Prostate gland (tissue), 2 donors: Measurements from ENCODE around the gene UBXN7. TPM values are rescaled to one million over a fixed set of nuclear protein-coding genes. Genes with fewer than 3 reads are reported as not detected.

ENCODE experiments used
- DNase-seq: peaks from one replicate; pipeline ENCODE4 v3.0.0-alpha.2; 2019; ENCODE audit warnings: low spot score
- H3K27ac ChIP-seq, 2 donors: fragments of 200-600 bp; sonication (generic); 2 replicates each; pipeline ENCODE4 v1.5.1; 2017 to 2019
- H3K27me3 ChIP-seq: fragments of 200-600 bp; sonication (generic); replicated peaks from 2 replicates; pipeline ENCODE4 v1.5.1; 2019; ENCODE audit not compliant: insufficient read depth
- H3K36me3 ChIP-seq, 2 donors: fragments of 200-600 bp; sonication (generic); 1 replicate in 1 of 2; 2 replicates in 1 of 2; pipeline versions ENCODE4 v1.5.1 to v1.8.1; 2017 to 2019
- H3K4me1 ChIP-seq: fragments of 200-600 bp; sonication (generic); replicated peaks from 2 replicates; pipeline ENCODE4 v1.5.1; 2019
- H3K4me3 ChIP-seq, 2 donors: fragments of 200-600 bp; sonication (generic); 2 replicates each; pipeline ENCODE4 v1.5.1; 2017 to 2019
- H3K9me3 ChIP-seq: fragments of 200-600 bp; sonication (generic); 2 replicates; pipeline ENCODE4 v1.5.1; 2017
- CTCF ChIP-seq, 4 experiments: fragments of 200-600 bp in 2 of 4; fragments of 450-650 bp in 2 of 4; sonication (generic) in 2 of 4; IDR thresholded peaks; 1 replicate in 3 of 4; 2 replicates in 1 of 4; pipeline ENCODE4 v1.5.1; 2016 to 2019; ENCODE audit warnings: antibody characterized with exemption in 4 of 4, mild to moderate bottlenecking in 2 of 4, moderate library complexity in 2 of 4
- POLR2A ChIP-seq: fragments of 450-650 bp; IDR thresholded peaks from one replicate; pipeline ENCODE4 v1.6.1; 2016; ENCODE audit warnings: antibody characterized with exemption, mild to moderate bottlenecking
- POLR2AphosphoS5 ChIP-seq: sonication (generic); formaldehyde crosslinking; IDR thresholded peaks from one replicate; pipeline ENCODE4 v1.6.1; 2017; ENCODE audit warnings: antibody characterized with exemption
- WGBS: methylation state at CpG from one replicate; pipeline ENCODE4 v1.1.5; 2018; 5-methylcytosine and 5-hydroxymethylcytosine counted together
- intact Hi-C: fragments of 100-400 bp; cut with DNase I; formaldehyde crosslinking; loops from one replicate; pipeline ENCODE4 v1.14.2; 2022
- total RNA-seq, 2 donors: library from RNA; depleted of rRNA; stranded (reverse); fragments of >200 nt; gene quantifications; one replicate each; pipeline ENCODE4 v1.1.0, GENCODE V29; 2016

UBXN7 gene
- total RNA-seq, 2 donors from 2014 or later: 19.1 to 36.9 TPM

- Histone ChIP-seq H3K4me1 (no peaks in the 10 kb centered on the region), H3K27me3 (no peaks in the 10 kb centered on the region), H3K9me3 (no peaks in the 10 kb centered on the region), H3K4me3 (no peak overlapping the region), H3K27ac (no peak overlapping the region), H3K36me3 (peaks cover 0 to 16% of the 10 kb centered on the region in 2 donors)
- intact Hi-C loops: no loop called here
- WGBS: 93% methylated on average over 7 of the region's 7 CpGs
- no peak for DNase-seq
- TF ChIP-seq CTCF (IDR thresholded peaks at IDR 0.05) (no peak), POLR2AphosphoS5 (no peak), POLR2A (no peak)
Measured at GRCh38 chr3:196357905-196358304, 74.3 kb downstream of the UBXN7 start.

GRCh38 chr3:196356556-196356955, 75.7 kb downstream of the UBXN7 start:
- Histone ChIP-seq H3K27ac (no peak overlapping the region), H3K9me3 (no peaks in the 10 kb centered on the region), H3K27me3 (no peaks in the 10 kb centered on the region), H3K4me3 (no peak overlapping the region), H3K36me3 (peaks cover 0 to 11% of the 10 kb centered on the region in 2 donors), H3K4me1 (no peaks in the 10 kb centered on the region)
- intact Hi-C loops: no loop called here
- 68% methylated on average over 4 of the region's 4 CpGs for WGBS
- no peak for TF ChIP-seq POLR2AphosphoS5
- no peak for TF ChIP-seq CTCF (IDR thresholded peaks at IDR 0.05)
- TF ChIP-seq POLR2A: no peak
- DNase-seq: no peak

GRCh38 chr3:196355668-196356067, 76.6 kb downstream of the UBXN7 start:
- Histone ChIP-seq H3K9me3 (no peaks in the 10 kb centered on the region), H3K27ac (no peak overlapping the region), H3K4me1 (no peaks in the 10 kb centered on the region), H3K36me3 (peaks cover 0 to 11% of the 10 kb centered on the region in 2 donors), H3K27me3 (no peaks in the 10 kb centered on the region), H3K4me3 (no peak overlapping the region)
- DNase-seq: no peak
- intact Hi-C loops: no loop called here
- 96% methylated on average over 1 of the region's 1 CpG for WGBS
- TF ChIP-seq CTCF (IDR thresholded peaks at IDR 0.05) (no peak), POLR2A (no peak), POLR2AphosphoS5 (no peak)

GRCh38 chr3:196354132-196354531, 78.1 kb downstream of the UBXN7 start:
- Histone ChIP-seq H3K27ac (no peak overlapping the region), H3K36me3 (peaks cover 0 to 11% of the 10 kb centered on the region in 2 donors), H3K4me3 (no peak overlapping the region), H3K27me3 (no peaks in the 10 kb centered on the region), H3K9me3 (no peaks in the 10 kb centered on the region), H3K4me1 (no peaks in the 10 kb centered on the region)
- no peak for DNase-seq
- TF ChIP-seq POLR2A (no peak), CTCF (IDR thresholded peaks at IDR 0.05) (no peak), POLR2AphosphoS5 (no peak)
- intact Hi-C loops: no loop called here
- WGBS: 84% methylated on average over 6 of the region's 6 CpGs

- intact Hi-C loops: no loop called here
- peaks cover 0 to 2% of the 10 kb centered on the region in 2 donors for H3K36me3 ChIP-seq
- DNase-seq: no peak
- TF ChIP-seq POLR2A: no peak
- no peak for TF ChIP-seq CTCF (IDR thresholded peaks at IDR 0.05)
- no peak for TF ChIP-seq POLR2AphosphoS5
- no peaks in the 10 kb centered on the region for H3K9me3 ChIP-seq
- H3K27me3 ChIP-seq: no peaks in the 10 kb centered on the region
- H3K4me3 ChIP-seq: no peak overlapping the region
- H3K27ac ChIP-seq: no peak overlapping the region
- WGBS: 74% methylated on average over 6 of the region's 6 CpGs
- no peaks in the 10 kb centered on the region for H3K4me1 ChIP-seq
Measured at GRCh38 chr3:196351541-196351940, 80.7 kb downstream of the UBXN7 start.
